Endothelial cell of umbilical vein (primary cell): ENCODE measurements around the gene MITF. TPM values are rescaled to one million over a fixed set of nuclear protein-coding genes. Genes with fewer than 3 reads are reported as not detected.

ENCODE experiments used
- BruUV-seq: library from RNA; stranded (reverse); fragments of 400-500 nt; replicated peaks from 2 replicates; lab custom pipeline; 2021; lab: Mats Ljungman, UMichigan
- CTCF ChIA-PET: fragments of 300-600, 350-600 bp; sonication (Branson Sonifier 250); formaldehyde crosslinking; loops from one replicate; lab custom pipeline; 2021; ENCODE audit warnings: antibody characterized with exemption, inconsistent platforms; lab: Charles Lee
- POLR2A ChIA-PET: fragments of 300-600, 350-600 bp; sonication (Branson Sonifier 250); formaldehyde crosslinking; loops from one replicate; lab custom pipeline; 2021; ENCODE audit warnings: antibody characterized with exemption, inconsistent platforms; lab: Charles Lee
- DNase-seq: peaks from one replicate; pipeline ENCODE4 v3.0.0-alpha.2; 2011; ENCODE audit warnings: low read depth, low spot score
- FAIRE-seq: peaks from 2 replicates; lab custom pipeline; 2011; peaks lifted over from hg19 to GRCh38; lab: Jason Lieb, UNC
- H2AFZ ChIP-seq: 2 replicates; pipeline ENCODE4 v1.6.0; 2012; ENCODE audit warnings: low read depth, low read length, control low read depth, inconsistent platforms
- H3K27ac ChIP-seq: 2 replicates; pipeline ENCODE4 v1.5.1; 2011; ENCODE audit warnings: low read depth, mild to moderate bottlenecking, control low read depth, low read length, moderate library complexity; ENCODE audit not compliant: insufficient read depth
- H3K27me3 ChIP-seq, 2 experiments: 2 replicates each; pipeline versions ENCODE4 v1.6.0 to v1.6.1; 2011; ENCODE audit warnings: low read length in 2 of 2, mixed read lengths in 1 of 2; ENCODE audit not compliant: control insufficient read depth in 2 of 2, insufficient read depth in 2 of 2
- H3K36me3 ChIP-seq, 2 experiments: 2 replicates in 1 of 2; 3 replicates in 1 of 2; pipeline ENCODE4 v1.5.1; 2011; ENCODE audit warnings: low read length in 2 of 2, mild to moderate bottlenecking in 1 of 2, moderate library complexity in 1 of 2; ENCODE audit not compliant: control insufficient read depth in 2 of 2, insufficient read depth in 2 of 2; ENCODE audit errors: extremely low read depth in 1 of 2
- H3K4me1 ChIP-seq: 3 replicates; pipeline ENCODE4 v1.5.1; 2011; ENCODE audit warnings: mild to moderate bottlenecking, low read length; ENCODE audit not compliant: control insufficient read depth, insufficient read depth; ENCODE audit errors: extremely low read depth
- H3K4me2 ChIP-seq: 2 replicates; pipeline ENCODE4 v1.6.1; 2011; ENCODE audit warnings: low read length, control low read depth, mixed read lengths; ENCODE audit not compliant: insufficient read depth
- H3K4me3 ChIP-seq, 3 experiments: fragments of 200-600 bp in 1 of 3; sonication (generic), shearing (Covaris generic) in 1 of 3; replicated peaks in 1 of 3; 2 replicates each; pipeline ENCODE4 v1.5.1; 2011 to 2016; ENCODE audit warnings: control low read depth in 3 of 3, low read length in 3 of 3, mild to moderate bottlenecking in 2 of 3, inconsistent platforms in 1 of 3, low read depth in 1 of 3, moderate library complexity in 1 of 3; ENCODE audit not compliant: insufficient read depth in 1 of 3
- H3K79me2 ChIP-seq: 2 replicates; pipeline ENCODE4 v1.6.0; 2012; ENCODE audit warnings: low read length, inconsistent platforms; ENCODE audit not compliant: control insufficient read depth, insufficient read depth
- H3K9ac ChIP-seq: replicated peaks from 2 replicates; pipeline ENCODE3; 2011; ENCODE audit warnings: low read length, control low read depth; ENCODE audit not compliant: insufficient read depth; ENCODE audit errors: extremely low read depth
- H3K9me1 ChIP-seq: replicated peaks from 3 replicates; pipeline ENCODE4 v1.6.0; 2011; ENCODE audit warnings: mild to moderate bottlenecking, low read length; ENCODE audit not compliant: control insufficient read depth, insufficient read depth; ENCODE audit errors: extremely low read depth
- H3K9me3 ChIP-seq: replicated peaks from 2 replicates; pipeline ENCODE4 v1.5.1; 2012; ENCODE audit warnings: low read length, inconsistent platforms; ENCODE audit not compliant: control insufficient read depth, insufficient read depth
- H4K20me1 ChIP-seq: replicated peaks from 2 replicates; pipeline ENCODE3; 2011; ENCODE audit warnings: mild to moderate bottlenecking, low read length; ENCODE audit not compliant: control insufficient read depth, insufficient read depth; ENCODE audit errors: extremely low read depth
- EZH2 ChIP-seq: IDR thresholded peaks from 2 replicates; pipeline ENCODE4 v1.6.1; 2012; ENCODE audit warnings: borderline replicate concordance, low read depth, mild to moderate bottlenecking, moderate library complexity, low read length, inconsistent platforms; ENCODE audit not compliant: severe bottlenecking
- FOS ChIP-seq: IDR thresholded peaks from 2 replicates; pipeline ENCODE4 v1.6.1; 2011; ENCODE audit warnings: mild to moderate bottlenecking, low read length, moderate library complexity, borderline replicate concordance; ENCODE audit not compliant: insufficient read depth
- GATA2 ChIP-seq: IDR thresholded peaks from 2 replicates; pipeline ENCODE4 v1.7.0; 2011; ENCODE audit warnings: low read depth, mild to moderate bottlenecking, moderate library complexity, mixed read lengths, low read length; ENCODE audit not compliant: insufficient read length, insufficient read depth
- JUN ChIP-seq: IDR thresholded peaks from 2 replicates; pipeline ENCODE4 v1.6.1; 2011; ENCODE audit warnings: borderline replicate concordance, low read depth; ENCODE audit not compliant: insufficient read length, insufficient read depth
- MAX ChIP-seq: IDR thresholded peaks from 2 replicates; pipeline ENCODE4 v1.6.1; 2011; ENCODE audit not compliant: insufficient read depth, insufficient read length
- MYC ChIP-seq: IDR thresholded peaks from one replicate; pipeline ENCODE4 v1.6.1; 2011; ENCODE audit warnings: mild to moderate bottlenecking, low read depth, low read length
- POLR2A ChIP-seq: IDR thresholded peaks from 2 replicates; pipeline ENCODE4 v1.6.1; 2012; ENCODE audit warnings: low read depth, mild to moderate bottlenecking, control low read depth, low read length
- POLR2AphosphoS5 ChIP-seq: IDR thresholded peaks from 2 replicates; pipeline ENCODE4 v1.6.1; 2012; ENCODE audit warnings: low read depth, mild to moderate bottlenecking, control low read depth, low read length, moderate library complexity; ENCODE audit not compliant: insufficient read depth
- dilution Hi-C: fragments of 300-500 bp; cut with MboI; formaldehyde crosslinking; loops from one replicate; pipeline ENCODE4 v1.15.0; 2019; ENCODE audit warnings: low sequenced_read_pairs; ENCODE audit not compliant: extremely low pct_ligation_motif_present
- intact Hi-C: fragments of 100-400 bp; cut with micrococcal nuclease; formaldehyde crosslinking; loops from one replicate; pipeline ENCODE4 v1.10.0; 2022
- polyA plus RNA-seq, 4 experiments: library from polyadenylated mRNA; depleted of rRNA in 3 of 4; stranded (reverse) in 3 of 4; unstranded in 1 of 4; fragments of >200 nt; gene quantifications; 2 replicates each; pipeline versions ENCODE4 v1.2.1 to v1.2.3, GENCODE V29; 2011 to 2012; ENCODE audit warnings: missing spikeins in 1 of 4
- total RNA-seq: library from RNA; stranded (reverse); gene quantifications from 2 replicates; pipeline ENCODE4 v1.2.3, GENCODE V29; 2021
- TF ChIP-seq, protein P1 (sequence below), 2 donors: IDR thresholded peaks; 1 replicate in 1 of 2; 2 replicates in 1 of 2; pipeline ENCODE4 v1.5.1; 2011; ENCODE audit warnings: low read length in 2 of 2, mild to moderate bottlenecking in 2 of 2, moderate library complexity in 2 of 2, control low read depth in 1 of 2, inconsistent platforms in 1 of 2, low read depth in 1 of 2; ENCODE audit not compliant: insufficient read depth in 1 of 2; ENCODE audit errors: extremely low read depth in 1 of 2

Gene MITF
- total and polyA plus RNA-seq, 2 donors (not counting 3 experiments of a cell fraction or from before 2014, with no cell fraction given): 1.6 to 2.5 TPM

GRCh38 chr3:69699183-69699582 is 40.1 kb upstream of the MITF start:
- dilution Hi-C loops (no loop called here), intact Hi-C loops (no loop called here)
- no TSS peak for BruUV-seq
- ChIA-PET CTCF (interaction anchor here (0.5 to 9.9 kb wide), 2 partner anchors 93 to 278 kb away, joined by 3 to 174 read pairs; no protein-coding TSS in a partner anchor), POLR2A (no interaction called here)
- H3K27me3 ChIP-seq: no peaks in the 10 kb centered on the region
- H2AFZ ChIP-seq: no peak overlapping the region
- no peaks in the 10 kb centered on the region for H4K20me1 ChIP-seq
- DNase-seq (no peak), FAIRE-seq (no peak)
- no peaks in the 10 kb centered on the region for H3K79me2 ChIP-seq
- H3K27ac ChIP-seq: no peak overlapping the region
- TF ChIP-seq POLR2A: no peak
- TF ChIP-seq MAX: no peak
- TF ChIP-seq MYC: no peak
- TF ChIP-seq POLR2AphosphoS5: no peak
- no peak for TF ChIP-seq GATA2
- TF ChIP-seq EZH2: no peak
- TF ChIP-seq JUN: no peak
- no peaks in the 10 kb centered on the region for H3K9me3 ChIP-seq
- H3K9ac ChIP-seq: no peak overlapping the region
- H3K4me2 ChIP-seq: no peak overlapping the region
- H3K4me3 ChIP-seq: no peak overlapping the region
- H3K36me3 ChIP-seq: no peaks in the 10 kb centered on the region
- no peaks in the 10 kb centered on the region for H3K9me1 ChIP-seq
- H3K4me1 ChIP-seq: no peaks in the 10 kb centered on the region

DNA sequence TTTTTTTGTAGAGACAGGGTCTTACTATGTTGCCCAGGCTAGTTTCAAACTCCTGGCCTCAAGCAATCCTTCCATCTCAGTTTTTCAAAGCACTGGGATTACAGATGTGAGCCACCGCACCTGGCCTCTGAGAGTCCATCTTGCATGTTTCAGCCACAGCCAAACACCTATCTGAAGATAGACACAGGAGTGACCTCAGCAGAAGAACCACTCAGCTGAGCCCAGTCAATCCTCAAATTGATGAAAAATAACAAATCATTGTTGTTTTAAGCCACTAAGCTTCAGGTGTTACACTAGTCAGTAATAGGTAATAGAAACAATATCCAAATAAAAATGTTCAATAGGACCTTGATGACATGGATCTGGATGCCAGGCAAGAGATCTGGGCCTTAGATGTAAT is 38.3 kb upstream of the MITF start:
- TF ChIP-seq, protein P1, sequence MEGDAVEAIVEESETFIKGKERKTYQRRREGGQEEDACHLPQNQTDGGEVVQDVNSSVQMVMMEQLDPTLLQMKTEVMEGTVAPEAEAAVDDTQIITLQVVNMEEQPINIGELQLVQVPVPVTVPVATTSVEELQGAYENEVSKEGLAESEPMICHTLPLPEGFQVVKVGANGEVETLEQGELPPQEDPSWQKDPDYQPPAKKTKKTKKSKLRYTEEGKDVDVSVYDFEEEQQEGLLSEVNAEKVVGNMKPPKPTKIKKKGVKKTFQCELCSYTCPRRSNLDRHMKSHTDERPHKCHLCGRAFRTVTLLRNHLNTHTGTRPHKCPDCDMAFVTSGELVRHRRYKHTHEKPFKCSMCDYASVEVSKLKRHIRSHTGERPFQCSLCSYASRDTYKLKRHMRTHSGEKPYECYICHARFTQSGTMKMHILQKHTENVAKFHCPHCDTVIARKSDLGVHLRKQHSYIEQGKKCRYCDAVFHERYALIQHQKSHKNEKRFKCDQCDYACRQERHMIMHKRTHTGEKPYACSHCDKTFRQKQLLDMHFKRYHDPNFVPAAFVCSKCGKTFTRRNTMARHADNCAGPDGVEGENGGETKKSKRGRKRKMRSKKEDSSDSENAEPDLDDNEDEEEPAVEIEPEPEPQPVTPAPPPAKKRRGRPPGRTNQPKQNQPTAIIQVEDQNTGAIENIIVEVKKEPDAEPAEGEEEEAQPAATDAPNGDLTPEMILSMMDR (IDR thresholded peaks at IDR 0.05; ENCODE audit: extremely low read depth in 1 of 2, insufficient read depth in 1 of 2, low read depth in 1 of 2, low read length in 2 of 2): no peak
- TF ChIP-seq FOS (no peak), EZH2 (no peak), JUN (no peak), MAX (no peak), GATA2 (no peak), MYC (no peak), POLR2A (no peak)
- H3K79me2 ChIP-seq: no peaks in the 10 kb centered on the region
- no peaks in the 10 kb centered on the region for H3K9me1 ChIP-seq
- H4K20me1 ChIP-seq: no peaks in the 10 kb centered on the region
- no peak overlapping the region for H3K27ac ChIP-seq
- ChIA-PET CTCF (interaction anchor here (1.2 kb wide), 1 partner anchor 10 kb away, joined by 4 read pairs; no protein-coding TSS in a partner anchor), POLR2A (no interaction called here)
- peaks cover 0 to 2% of the 10 kb centered on the region in 2 experiments for H3K27me3 ChIP-seq
- dilution Hi-C loops (no loop called here), intact Hi-C loops (no loop called here)
- no peak overlapping the region for H3K9ac ChIP-seq
- FAIRE-seq (no peak), DNase-seq (no peak)
- H3K9me3 ChIP-seq: no peaks in the 10 kb centered on the region
- BruUV-seq: no TSS peak
- H3K36me3 ChIP-seq: no peaks in the 10 kb centered on the region
- no peaks in the 10 kb centered on the region for H3K4me1 ChIP-seq
- no peak overlapping the region for H3K4me2 ChIP-seq
- no peak overlapping the region for H2AFZ ChIP-seq
- no peak overlapping the region for H3K4me3 ChIP-seq
